HEK293T (cell line): ENCODE data around the gene TNNI3.
"Not testable (repeated sequence)": the region's sequence is repeated elsewhere in the genome, so short reads cannot be mapped to it uniquely, and the experiment has no call there.

Experiments used
- CTCF ChIA-PET: fragments of 350-600 bp; formaldehyde crosslinking; extraction: SDS; loops from one replicate; lab custom pipeline; 2021; ENCODE audit warnings: antibody characterized with exemption, inconsistent platforms; lab: Yijun Ruan, JAX
- POLR2A ChIA-PET: fragments of 350-600 bp; formaldehyde crosslinking; extraction: SDS; loops from one replicate; lab custom pipeline; 2020; ENCODE audit warnings: antibody characterized with exemption, inconsistent platforms; lab: Yijun Ruan, JAX
- DNase-seq: peaks from one replicate; pipeline ENCODE4 v3.0.0; 2012; ENCODE audit warnings: mixed read lengths; ENCODE audit errors: extremely low spot score
- ARNT ChIP-seq: fragments of 450-650 bp; IDR thresholded peaks from 2 replicates; pipeline ENCODE4 v1.6.1; 2017; ENCODE audit warnings: mild to moderate bottlenecking
- BHLHE40 ChIP-seq: fragments of 450-650 bp; IDR thresholded peaks from 2 replicates; pipeline ENCODE4 v1.6.1; 2016; ENCODE audit warnings: mild to moderate bottlenecking, moderate library complexity, borderline replicate concordance
- CTBP1 ChIP-seq: fragments of 450-650 bp; IDR thresholded peaks from 2 replicates; pipeline ENCODE4 v1.6.1; 2016; ENCODE audit warnings: borderline replicate concordance
- ELF4 ChIP-seq: fragments of 450-650 bp; IDR thresholded peaks from 2 replicates; pipeline ENCODE4 v1.6.1; 2017; ENCODE audit warnings: antibody characterized with exemption
- FOXA1 ChIP-seq: fragments of 450-650 bp; IDR thresholded peaks from 2 replicates; pipeline ENCODE4 v1.6.1; 2016; ENCODE audit warnings: mild to moderate bottlenecking
- FOXK2 ChIP-seq: fragments of 450-650 bp; IDR thresholded peaks from 2 replicates; pipeline ENCODE4 v1.6.1; 2016; ENCODE audit warnings: mild to moderate bottlenecking
- FOXM1 ChIP-seq: fragments of 450-650 bp; IDR thresholded peaks from 2 replicates; pipeline ENCODE4 v1.6.1; 2017; ENCODE audit warnings: mild to moderate bottlenecking, borderline replicate concordance
- HDGF ChIP-seq: fragments of 450-650 bp; IDR thresholded peaks from 2 replicates; pipeline ENCODE4 v1.6.1; 2017; ENCODE audit warnings: antibody characterized with exemption, borderline replicate concordance
- L3MBTL2 ChIP-seq: fragments of 450-650 bp; conservative IDR thresholded peaks from 2 replicates; pipeline ENCODE4 v1.6.1; 2016; ENCODE audit warnings: mild to moderate bottlenecking
- LEF1 ChIP-seq: fragments of 450-650 bp; IDR thresholded peaks from 2 replicates; pipeline ENCODE4 v1.6.1; 2017; ENCODE audit warnings: mild to moderate bottlenecking, borderline replicate concordance
- NFRKB ChIP-seq: fragments of 450-650 bp; IDR thresholded peaks from 2 replicates; pipeline ENCODE4 v1.6.1; 2016; ENCODE audit warnings: mild to moderate bottlenecking, moderate library complexity
- SP1 ChIP-seq: fragments of 450-650 bp; IDR thresholded peaks from 2 replicates; pipeline ENCODE4 v1.6.1; 2017
- SUZ12 ChIP-seq: fragments of 450-650 bp; IDR thresholded peaks from 2 replicates; pipeline ENCODE4 v1.6.1; 2016; ENCODE audit warnings: mild to moderate bottlenecking
- TARDBP ChIP-seq: fragments of 450-650 bp; IDR thresholded peaks from 2 replicates; pipeline ENCODE4 v1.6.1; 2016
- ZNF384 ChIP-seq: fragments of 450-650 bp; IDR thresholded peaks from 2 replicates; pipeline ENCODE4 v1.6.1; 2016
- TF ChIP-seq, protein P1 (sequence below): fragments of 450-650 bp; IDR thresholded peaks from 2 replicates; pipeline ENCODE4 v1.6.1; 2016

TNNI3 gene

DNA sequence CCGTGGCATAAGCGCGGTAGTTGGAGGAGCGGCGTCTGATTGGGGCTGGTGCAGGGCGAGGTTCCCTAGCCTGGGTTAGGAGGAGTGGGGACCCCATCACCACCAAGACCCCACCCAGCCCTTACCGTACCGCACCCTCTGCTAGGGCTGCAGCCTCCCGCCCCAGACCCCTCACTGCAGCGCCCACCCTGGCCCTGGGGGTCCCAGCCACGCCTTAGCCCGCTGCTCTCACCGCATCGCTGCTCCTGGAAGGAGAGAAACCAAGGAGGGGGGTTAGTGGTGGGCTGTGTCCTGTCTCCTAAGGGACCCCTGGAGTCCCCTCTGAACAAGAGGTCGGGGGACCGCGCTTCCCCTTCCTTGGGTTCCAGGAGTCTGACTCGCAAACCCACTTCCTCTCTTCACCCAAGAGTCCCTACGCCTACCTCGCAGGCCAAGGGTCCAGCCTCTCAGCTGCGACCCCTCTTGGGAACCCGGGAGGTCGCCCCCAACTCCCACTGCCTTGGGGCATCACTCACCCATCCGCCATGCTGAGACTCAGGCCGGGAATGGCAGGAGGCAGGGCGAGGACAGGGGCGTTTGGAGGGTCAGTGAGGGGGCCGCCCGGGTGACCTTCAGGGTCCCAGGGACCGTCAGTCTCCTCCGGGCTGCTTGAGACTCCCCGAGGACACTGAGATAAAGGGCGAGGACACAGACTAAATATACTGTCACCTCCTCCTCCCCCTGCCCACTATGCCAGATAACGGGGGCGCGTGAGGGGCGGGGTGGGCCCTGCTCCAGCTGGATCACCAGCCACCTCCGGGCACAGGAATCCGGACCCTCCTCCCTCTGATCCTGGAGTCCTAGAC lies at the start of gene TNNI3:
TSS of gene TNNI3 (minus strand) at position 669 of the 845 bp plus-strand sequence. CDS start at position 526, 143 bp downstream.
- TF ChIP-seq ZNF384: no peak
- TF ChIP-seq ELF4: no peak
- TF ChIP-seq FOXK2: no peak
- TF ChIP-seq, protein P1, sequence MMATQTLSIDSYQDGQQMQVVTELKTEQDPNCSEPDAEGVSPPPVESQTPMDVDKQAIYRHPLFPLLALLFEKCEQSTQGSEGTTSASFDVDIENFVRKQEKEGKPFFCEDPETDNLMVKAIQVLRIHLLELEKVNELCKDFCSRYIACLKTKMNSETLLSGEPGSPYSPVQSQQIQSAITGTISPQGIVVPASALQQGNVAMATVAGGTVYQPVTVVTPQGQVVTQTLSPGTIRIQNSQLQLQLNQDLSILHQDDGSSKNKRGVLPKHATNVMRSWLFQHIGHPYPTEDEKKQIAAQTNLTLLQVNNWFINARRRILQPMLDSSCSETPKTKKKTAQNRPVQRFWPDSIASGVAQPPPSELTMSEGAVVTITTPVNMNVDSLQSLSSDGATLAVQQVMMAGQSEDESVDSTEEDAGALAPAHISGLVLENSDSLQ: no peak
- TF ChIP-seq HDGF: no peak
- no peak for TF ChIP-seq ARNT
- TF ChIP-seq SP1: no peak
- TF ChIP-seq NFRKB: no peak
- TF ChIP-seq FOXA1: no peak
- no peak for TF ChIP-seq BHLHE40
- no peak for TF ChIP-seq FOXM1
- ChIA-PET CTCF (no interaction called here), POLR2A (interaction anchor here (0.6 to 1.4 kb wide), 3 partner anchors 10 to 13 kb away, joined by 3 to 4 read pairs (median 4); no protein-coding TSS in a partner anchor)
- DNase-seq: no peak

GRCh38 chr19:55206664-55207500 lies 49.4 kb upstream of the TNNI3 start:
- DNase-seq: peak; percentile 77
- CTCF ChIA-PET: no interaction called here
- TF ChIP-seq FOXK2 (no peak), ARNT (no peak), SP1 (no peak), TARDBP (no peak), FOXM1 (no peak), SUZ12 (no peak)
- TF ChIP-seq, protein P1: no peak
- POLR2A ChIA-PET: interaction anchor here (0.9 to 1.4 kb wide), 5 partner anchors 10 to 60 kb away, joined by 3 to 4 read pairs (median 3); partner anchors contain the start of gene PPP6R1

DNA sequence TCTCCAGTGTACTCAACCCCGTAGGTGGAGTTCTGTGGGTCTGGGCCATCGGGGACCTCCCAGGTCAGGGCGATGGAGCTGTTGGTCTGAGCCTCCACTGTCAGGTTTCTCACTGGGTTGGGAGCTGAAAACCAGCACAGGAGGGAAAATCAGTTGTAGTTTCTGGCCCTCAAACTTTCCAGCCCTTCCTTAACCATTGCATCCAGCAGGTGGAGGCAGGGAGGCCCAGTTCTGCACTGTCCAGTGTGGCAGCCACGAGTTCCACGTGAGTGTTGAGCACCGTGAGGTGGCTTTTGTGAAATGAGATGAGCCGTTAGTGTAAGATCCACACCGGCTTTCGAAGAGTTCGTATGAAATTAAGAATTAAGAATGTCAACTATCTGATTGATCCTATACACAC lies 44.7 kb upstream of the TNNI3 start:
- DNase-seq, CTCF ChIA-PET: not testable (repeated sequence)
- POLR2A ChIA-PET: interaction anchor here (1.3 kb wide), 1 partner anchor 57 kb away, joined by 7 read pairs; the partner anchor contains the start of gene PPP6R1

DNA sequence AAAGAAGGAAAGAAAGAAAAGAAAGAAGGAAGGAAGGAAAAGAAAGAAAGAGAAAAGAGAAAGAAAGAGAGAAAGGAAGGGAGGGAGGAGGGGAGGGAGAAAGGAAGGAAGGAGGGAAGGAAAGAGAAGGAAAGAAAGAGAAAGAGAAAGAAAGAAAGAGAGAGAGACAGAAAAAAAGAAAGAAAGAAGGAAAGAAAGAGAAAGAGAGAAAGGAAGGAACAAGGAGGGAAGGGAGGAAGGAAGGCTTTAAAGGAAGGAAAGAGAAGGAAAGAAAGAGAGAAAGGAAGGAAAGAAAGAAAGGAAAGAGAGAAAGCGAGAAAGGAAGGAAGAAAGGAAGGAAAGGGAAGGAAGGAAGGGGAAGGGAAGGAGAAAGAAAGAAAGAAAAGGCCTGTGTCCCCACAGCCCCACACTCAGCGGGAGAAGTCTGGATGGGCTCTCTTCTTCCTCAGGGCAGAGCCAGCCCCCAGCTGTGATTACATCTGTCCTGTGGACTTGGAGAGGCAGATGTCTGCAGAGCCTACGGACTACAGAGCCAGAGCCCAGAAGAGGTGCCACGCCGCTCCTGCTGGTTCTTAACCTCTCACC lies 42.2 kb upstream of the TNNI3 start:
- TF ChIP-seq ZNF384 (no peak), BHLHE40 (no peak), NFRKB (no peak), FOXA1 (no peak), ARNT (no peak), HDGF (no peak), SUZ12 (no peak), FOXK2 (no peak), L3MBTL2 (no peak)
- TF ChIP-seq, protein P1: no peak
- ChIA-PET CTCF (no interaction called here), POLR2A (interaction anchor here (1.1 kb wide), 1 partner anchor 10 kb away, joined by 3 read pairs; no protein-coding TSS in a partner anchor)
- DNase-seq: no peak

GRCh38 chr19:55198651-55199050 lies 41.1 kb upstream of the TNNI3 start:
- CTCF ChIA-PET: no interaction called here
- DNase-seq: no peak
- POLR2A ChIA-PET: interaction anchor here (1.1 to 1.2 kb wide), 2 partner anchors 9 to 18 kb away, joined by 3 read pairs; no protein-coding TSS in a partner anchor
- TF ChIP-seq SP1 (no peak), FOXA1 (no peak), BHLHE40 (no peak), CTBP1 (no peak), FOXK2 (no peak), FOXM1 (no peak), ZNF384 (no peak), LEF1 (no peak), TARDBP (no peak)

DNA sequence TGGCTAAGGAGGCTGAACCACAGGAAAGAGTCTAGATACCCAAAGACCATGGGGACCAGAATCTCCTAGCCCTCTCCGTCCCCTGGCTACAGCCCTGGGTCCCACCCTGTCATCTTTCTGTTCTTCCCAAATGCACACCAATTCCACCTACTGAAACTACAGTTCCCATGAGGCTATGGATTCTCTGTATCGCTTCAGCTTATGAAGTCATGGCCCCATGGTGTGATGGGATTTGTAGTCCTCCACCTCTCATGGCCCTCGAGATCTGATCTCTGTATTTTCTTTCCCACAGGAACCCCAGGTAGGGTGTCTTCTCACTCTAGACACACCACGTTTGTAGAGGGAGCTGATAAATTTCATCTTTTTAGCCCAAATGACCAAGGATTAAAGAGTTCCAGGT lies 40.0 kb upstream of the TNNI3 start:
- ChIA-PET CTCF (no interaction called here), POLR2A (interaction anchor here (1.1 to 1.2 kb wide), 2 partner anchors 9 to 19 kb away, joined by 3 read pairs; no protein-coding TSS in a partner anchor)
- no peak for TF ChIP-seq ZNF384
- no peak for TF ChIP-seq HDGF
- TF ChIP-seq SUZ12: peak; percentile 91
- no peak for TF ChIP-seq LEF1
- TF ChIP-seq, protein P1: no peak
- TF ChIP-seq CTBP1: no peak
- TF ChIP-seq ARNT: no peak
- no peak for TF ChIP-seq BHLHE40
- TF ChIP-seq L3MBTL2: peak; percentile 63
- TF ChIP-seq FOXM1: no peak
- no peak for TF ChIP-seq ELF4
- peak; percentile 59 for DNase-seq
